ENCODE measurements around the gene TPST2. TPM values are rescaled to one million over a fixed set of nuclear protein-coding genes. Genes with fewer than 3 reads are reported as not detected.

TPST2 gene
- total and polyA plus RNA-seq, 2 of the 4 experiments (the other 2 are of a cell fraction), result 42.5 to 63.6 TPM

- H2BK120ac ChIP-seq (ENCODE audit: low read depth, low read length), result no peak overlapping the region
- no peak overlapping the region for H3K4me2 ChIP-seq (ENCODE audit: low read depth, low read length)
- peaks cover 4% of the 10 kb centered on the region for H4K20me1 ChIP-seq (ENCODE audit: insufficient read depth, low read length)
- peaks cover 5% of the 10 kb centered on the region for H3K4me1 ChIP-seq (ENCODE audit: control insufficient read depth, insufficient read depth, low read length)
- no peak overlapping the region for H4K8ac ChIP-seq (ENCODE audit: low read depth in 2 of 2, low read length in 2 of 2)
- no peaks in the 10 kb centered on the region for H3K9me3 ChIP-seq (ENCODE audit: control insufficient read depth, insufficient read depth, low read length)
- peaks cover 25 to 74% of the 10 kb centered on the region in 2 experiments for H3K79me1 ChIP-seq (ENCODE audit: low read depth in 1 of 2, low read length in 2 of 2)
- H3K9ac ChIP-seq (ENCODE audit: low read depth, low read length), result no peak overlapping the region
- H3K14ac ChIP-seq (replicated peaks; ENCODE audit: low read depth, low read length), result no peak overlapping the region
- H2AFZ ChIP-seq (replicated peaks; ENCODE audit: low read length, poor library complexity), result no peak overlapping the region
- POLR2A ChIA-PET (ENCODE audit: unreplicated experiment), result no interaction called here
- H4K5ac ChIP-seq (ENCODE audit: low read depth, low read length), result no peak overlapping the region
- in situ Hi-C loops (cut with MboI; ENCODE audit: low sequenced_read_pairs), result no loop called here
- H2AK5ac ChIP-seq (ENCODE audit: low read depth, low read length), result no peak overlapping the region
- no peak overlapping the region for H3K27ac ChIP-seq (ENCODE audit: insufficient read depth, low read length)
- no peak overlapping the region for H2BK5ac ChIP-seq (ENCODE audit: low read depth, low read length, poor library complexity, severe bottlenecking)
- no peak overlapping the region for H2BK20ac ChIP-seq (ENCODE audit: low read depth, low read length)
- H3K4me3 ChIP-seq (ENCODE audit: insufficient read depth, low read depth, low read length), result no peak overlapping the region
- H3K4ac ChIP-seq (ENCODE audit: low read depth, low read length), result no peak overlapping the region
- H2BK15ac ChIP-seq (ENCODE audit: low read depth, low read length), result no peak overlapping the region
- no peak for DNase-seq
- H3K36me3 ChIP-seq (ENCODE audit: control insufficient read depth, insufficient read depth, low read length), result peaks cover 4% of the 10 kb centered on the region
- no peaks in the 10 kb centered on the region for H3K27me3 ChIP-seq (ENCODE audit: control insufficient read depth, insufficient read depth, low read length)
- intact Hi-C loops (cut with micrococcal nuclease), result no loop called here
- CTCF ChIA-PET, result no interaction called here
- H3K18ac ChIP-seq (ENCODE audit: low read depth, low read length), result no peak overlapping the region
- dilution Hi-C loops (cut with HindIII; ENCODE audit: low sequenced_read_pairs, unreplicated experiment), result no loop called here
- no peak overlapping the region for H3K56ac ChIP-seq (ENCODE audit: extremely low read depth, insufficient read depth, low read length)
- ATAC-seq (ENCODE audit: low read depth), result no peak
- WGBS, 2 experiments (ENCODE audit: extremely low coverage in 2 of 2, insufficient read length in 1 of 2), result 100% methylated on average over 2 of the region's 9 CpGs; no CpG with 5 or more reads in 1 of the 2 experiments
- H3K23ac ChIP-seq (ENCODE audit: low read depth, low read length), result no peak overlapping the region
- no peak overlapping the region for H4K91ac ChIP-seq (ENCODE audit: insufficient read depth, low read depth, low read length)
- no TSS peak for BruUV-seq (replicated peaks)
- peak overlapping the region; percentile 62 for H2AK9ac ChIP-seq (replicated peaks; ENCODE audit: low read depth, low read length, poor library complexity)
- peaks cover 11% of the 10 kb centered on the region; the same call in 1 of the 2 replicates for H3K9me1 ChIP-seq (ENCODE audit: insufficient read depth, low read length)
- no peak for TF ChIP-seq RFX5 (IDR thresholded peaks at IDR 0.05; ENCODE audit: low read depth, low read length)
- TF ChIP-seq FOS (IDR thresholded peaks at IDR 0.05; ENCODE audit: low read depth, low read length), result no peak
- no peak for TF ChIP-seq MXI1 (IDR thresholded peaks at IDR 0.05; ENCODE audit: borderline replicate concordance, low read depth, low read length)
- no peak for TF ChIP-seq RAD21 (IDR thresholded peaks at IDR 0.05; ENCODE audit: low read length)
- no peak for TF ChIP-seq NFE2L2 (IDR thresholded peaks at IDR 0.05; ENCODE audit: low read depth, low read length)
- TF ChIP-seq ELK1 (IDR thresholded peaks at IDR 0.05; ENCODE audit: borderline replicate concordance, low read depth, low read length), result no peak
- no peak for TF ChIP-seq MAFK (IDR thresholded peaks at IDR 0.05; ENCODE audit: low read depth, low read length)
- no peak for TF ChIP-seq USF2 (IDR thresholded peaks at IDR 0.05; ENCODE audit: low read depth, low read length)
Measured at GRCh38 chr22:26561756-26562417, 28.0 kb downstream of the TPST2 start.
